ENCODE results near the gene ASB3.

DNA sequence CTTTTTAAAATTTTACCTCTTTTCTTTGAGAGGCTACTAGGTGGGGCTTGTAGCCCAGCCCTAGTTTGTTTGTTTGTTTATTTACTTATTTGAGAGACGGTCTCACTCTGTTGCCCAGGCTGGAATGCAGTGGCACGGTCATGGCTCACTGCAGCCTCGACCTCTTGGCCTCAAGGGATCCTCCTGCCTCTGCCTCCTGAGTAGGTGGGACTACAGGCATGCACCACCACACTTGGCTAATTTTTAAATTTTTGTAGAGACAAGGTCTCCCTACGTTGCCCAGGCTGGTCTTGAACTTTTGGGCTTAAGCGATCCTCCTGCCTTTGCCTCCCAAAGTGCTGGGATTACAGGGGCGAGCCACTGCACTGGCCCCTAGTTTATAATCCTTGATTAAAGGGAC, 35.1 kb upstream of the ASB3 start:
- TF ChIP-seq, protein P1, sequence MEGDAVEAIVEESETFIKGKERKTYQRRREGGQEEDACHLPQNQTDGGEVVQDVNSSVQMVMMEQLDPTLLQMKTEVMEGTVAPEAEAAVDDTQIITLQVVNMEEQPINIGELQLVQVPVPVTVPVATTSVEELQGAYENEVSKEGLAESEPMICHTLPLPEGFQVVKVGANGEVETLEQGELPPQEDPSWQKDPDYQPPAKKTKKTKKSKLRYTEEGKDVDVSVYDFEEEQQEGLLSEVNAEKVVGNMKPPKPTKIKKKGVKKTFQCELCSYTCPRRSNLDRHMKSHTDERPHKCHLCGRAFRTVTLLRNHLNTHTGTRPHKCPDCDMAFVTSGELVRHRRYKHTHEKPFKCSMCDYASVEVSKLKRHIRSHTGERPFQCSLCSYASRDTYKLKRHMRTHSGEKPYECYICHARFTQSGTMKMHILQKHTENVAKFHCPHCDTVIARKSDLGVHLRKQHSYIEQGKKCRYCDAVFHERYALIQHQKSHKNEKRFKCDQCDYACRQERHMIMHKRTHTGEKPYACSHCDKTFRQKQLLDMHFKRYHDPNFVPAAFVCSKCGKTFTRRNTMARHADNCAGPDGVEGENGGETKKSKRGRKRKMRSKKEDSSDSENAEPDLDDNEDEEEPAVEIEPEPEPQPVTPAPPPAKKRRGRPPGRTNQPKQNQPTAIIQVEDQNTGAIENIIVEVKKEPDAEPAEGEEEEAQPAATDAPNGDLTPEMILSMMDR (IDR thresholded peaks at IDR 0.05), result no peak
- TF ChIP-seq POLR2AphosphoS5 (IDR thresholded peaks at IDR 0.05; ENCODE audit: low read depth, low read length), result no peak
- TF ChIP-seq SIN3A (IDR thresholded peaks at IDR 0.05; ENCODE audit: borderline replicate concordance, insufficient read depth, low read depth, low read length), result no peak
- TF ChIP-seq TCF7L2 (IDR thresholded peaks at IDR 0.05; ENCODE audit: low read depth, low read length), result no peak
- TF ChIP-seq REST (IDR thresholded peaks at IDR 0.05; ENCODE audit: insufficient read depth in 1 of 2, low read depth in 2 of 2, low read length in 1 of 2), result no peak

Data from Panc1 (cell line).